T follicular helper cell (primary cell): ENCODE measurements around the gene ALOX12.

Source experiments
- DNase-seq: peaks from one replicate; pipeline ENCODE4 v3.0.0-alpha.2; 2020; ENCODE audit warnings: low read depth

The ALOX12 gene

DNA sequence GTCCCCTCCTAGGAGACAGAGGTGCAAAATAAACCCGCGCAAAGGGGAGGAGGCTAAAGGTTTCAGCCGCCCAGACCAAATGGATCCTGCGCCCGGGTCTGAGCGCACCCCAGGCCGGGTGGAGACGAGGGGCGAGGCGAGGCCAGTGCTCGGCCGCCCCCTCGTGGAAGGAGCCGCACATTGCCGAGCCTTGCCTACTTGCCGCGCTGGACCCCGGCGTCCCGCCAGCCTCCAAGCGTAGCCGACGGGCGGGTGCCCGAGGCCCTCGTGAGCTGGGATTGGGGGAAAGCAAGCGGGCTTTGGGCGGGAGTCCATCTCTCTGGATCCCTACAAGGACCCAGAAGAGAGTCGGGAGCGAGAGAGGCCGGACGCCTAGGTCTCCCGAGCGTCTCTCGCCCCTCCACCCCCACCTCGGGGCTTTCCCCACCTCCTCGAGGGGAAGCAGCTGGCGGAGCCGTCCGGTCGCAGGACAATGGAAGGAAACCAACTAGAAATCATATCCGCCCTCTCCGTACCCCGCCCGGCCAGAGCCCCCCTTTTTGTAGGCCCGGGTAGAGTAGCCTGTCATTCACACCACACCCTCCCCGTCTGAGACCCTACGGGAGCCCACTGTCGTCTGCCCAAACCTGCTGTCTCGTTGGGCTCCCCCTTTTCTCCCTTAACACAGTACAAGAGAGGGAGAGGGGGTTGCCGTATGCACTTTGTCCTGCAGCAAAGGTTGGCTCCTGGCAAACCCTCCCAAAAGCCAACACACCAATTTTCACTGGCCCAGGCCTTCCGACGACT, 26.3 kb downstream of the ALOX12 start:
- DNase-seq = peak; percentile 58

DNA sequence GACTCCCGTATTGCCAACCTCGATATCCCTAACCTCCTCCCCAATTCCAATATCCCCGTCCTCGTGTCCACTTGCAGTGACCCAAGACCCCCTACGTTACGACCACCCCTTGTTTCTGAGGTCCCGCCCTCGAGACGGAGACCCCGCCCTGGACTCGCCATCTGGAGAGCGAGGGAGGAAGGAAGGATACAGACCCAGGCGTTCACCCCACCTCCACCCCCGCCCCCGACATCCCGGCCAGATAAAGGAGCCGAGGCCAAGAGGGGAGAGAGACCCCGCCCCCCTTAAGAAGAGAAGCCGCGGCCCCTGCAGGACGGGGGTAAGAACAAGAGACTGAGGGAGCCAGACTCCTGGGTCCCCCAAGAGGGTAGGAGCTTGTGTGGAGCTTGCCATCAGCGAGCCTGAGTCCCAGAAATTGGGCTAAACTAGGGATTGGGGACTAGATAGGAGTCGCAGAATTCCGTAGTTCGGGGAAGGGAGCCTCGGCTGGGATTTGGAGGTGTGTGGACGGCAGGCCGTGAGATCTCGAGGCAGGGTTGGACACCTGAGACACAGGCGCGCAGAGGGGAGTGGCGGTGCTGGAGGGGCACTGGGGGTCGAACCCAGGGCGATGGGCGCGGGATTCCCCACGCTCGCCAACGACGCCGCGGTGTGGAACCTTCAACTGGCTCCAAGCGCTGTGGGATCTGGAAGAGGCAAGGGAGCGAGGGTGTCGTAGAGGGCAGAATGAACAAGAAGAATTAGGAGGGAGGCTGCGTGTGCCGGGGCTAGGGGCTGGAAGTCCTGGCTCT, 27.1 kb downstream of the ALOX12 start, which contains the start of gene BCL6B:
BCL6B (plus strand) TSS at position 270 of the 791 bp plus-strand sequence. CDS start 622 bp downstream, outside the sequence.
- DNase-seq = no peak

DNA sequence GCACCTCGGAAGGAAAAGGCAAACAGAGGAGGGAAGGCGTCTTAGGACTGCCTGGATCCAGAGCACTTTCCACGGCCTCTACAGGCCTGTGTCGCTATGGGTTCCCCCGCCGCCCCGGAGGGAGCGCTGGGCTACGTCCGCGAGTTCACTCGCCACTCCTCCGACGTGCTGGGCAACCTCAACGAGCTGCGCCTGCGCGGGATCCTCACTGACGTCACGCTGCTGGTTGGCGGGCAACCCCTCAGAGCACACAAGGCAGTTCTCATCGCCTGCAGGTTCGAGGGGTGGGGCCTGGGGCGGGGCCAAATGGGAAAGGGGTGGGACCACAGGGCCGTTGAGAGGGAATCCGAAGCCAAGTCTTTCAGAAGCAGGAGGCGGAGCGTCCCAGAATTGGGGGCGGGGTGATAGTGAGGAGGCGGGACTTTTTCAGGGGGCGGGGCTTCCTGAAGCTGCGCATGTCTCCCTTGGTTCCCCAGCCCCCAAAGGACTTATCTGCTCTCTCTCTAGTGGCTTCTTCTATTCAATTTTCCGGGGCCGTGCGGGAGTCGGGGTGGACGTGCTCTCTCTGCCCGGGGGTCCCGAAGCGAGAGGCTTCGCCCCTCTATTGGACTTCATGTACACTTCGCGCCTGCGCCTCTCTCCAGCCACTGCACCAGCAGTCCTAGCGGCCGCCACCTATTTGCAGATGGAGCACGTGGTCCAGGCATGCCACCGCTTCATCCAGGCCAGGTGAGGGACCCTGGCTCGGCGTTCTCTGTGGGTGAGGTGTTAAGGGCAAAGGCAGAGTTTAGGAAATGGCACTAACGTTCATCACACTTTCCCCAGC, 27.9 kb downstream of the ALOX12 start:
- peak; percentile 92 for DNase-seq

DNA sequence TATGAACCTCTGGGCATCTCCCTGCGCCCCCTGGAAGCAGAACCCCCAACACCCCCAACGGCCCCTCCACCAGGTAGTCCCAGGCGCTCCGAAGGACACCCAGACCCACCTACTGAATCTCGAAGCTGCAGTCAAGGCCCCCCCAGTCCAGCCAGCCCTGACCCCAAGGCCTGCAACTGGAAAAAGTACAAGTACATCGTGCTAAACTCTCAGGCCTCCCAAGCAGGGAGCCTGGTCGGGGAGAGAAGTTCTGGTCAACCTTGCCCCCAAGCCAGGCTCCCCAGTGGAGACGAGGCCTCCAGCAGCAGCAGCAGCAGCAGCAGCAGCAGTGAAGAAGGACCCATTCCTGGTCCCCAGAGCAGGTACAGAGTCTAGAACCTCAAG, 28.5 kb downstream of the ALOX12 start:
- DNase-seq = no peak

DNA sequence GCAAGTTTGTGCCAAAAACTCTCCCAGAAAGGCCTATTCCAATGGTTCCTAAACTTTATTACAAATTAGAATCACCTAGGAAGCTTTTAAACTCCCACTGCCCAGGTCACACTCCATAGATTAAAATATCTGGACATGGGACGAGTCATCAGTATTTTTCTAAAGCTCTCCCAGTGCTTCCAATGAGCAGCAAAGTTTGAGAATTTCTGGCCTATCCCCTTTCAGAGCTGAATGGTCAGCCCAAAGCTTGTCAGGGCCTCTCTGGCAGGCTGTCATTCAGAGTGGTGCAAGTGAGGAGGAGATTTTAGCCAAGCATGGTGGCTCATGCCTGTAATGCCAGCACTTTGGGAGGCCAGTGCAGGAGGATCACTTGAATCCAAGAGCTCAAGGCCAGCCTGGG, 29.4 kb downstream of the ALOX12 start:
- DNase-seq = no peak

DNA sequence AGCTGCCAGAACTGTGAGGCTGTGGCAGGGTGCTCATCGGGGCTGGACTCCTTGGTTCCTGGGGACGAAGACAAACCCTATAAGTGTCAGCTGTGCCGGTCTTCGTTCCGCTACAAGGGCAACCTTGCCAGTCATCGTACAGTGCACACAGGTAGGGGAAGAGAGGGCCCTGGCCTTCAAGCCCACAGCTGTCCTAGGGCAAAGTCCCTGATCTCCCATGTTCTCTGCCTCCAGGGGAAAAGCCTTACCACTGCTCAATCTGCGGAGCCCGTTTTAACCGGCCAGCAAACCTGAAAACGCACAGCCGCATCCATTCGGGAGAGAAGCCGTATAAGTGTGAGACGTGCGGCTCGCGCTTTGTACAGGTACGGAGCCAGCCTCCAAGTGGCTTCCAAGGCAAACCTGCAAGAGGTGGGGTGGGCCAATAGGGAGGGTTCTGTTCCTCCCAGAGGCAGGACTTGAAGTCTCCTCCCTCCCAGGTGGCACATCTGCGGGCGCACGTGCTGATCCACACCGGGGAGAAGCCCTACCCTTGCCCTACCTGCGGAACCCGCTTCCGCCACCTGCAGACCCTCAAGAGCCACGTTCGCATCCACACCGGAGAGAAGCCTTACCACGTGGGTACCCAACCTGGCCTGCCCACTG, 30.7 kb downstream of the ALOX12 start:
- no peak for DNase-seq

DNA sequence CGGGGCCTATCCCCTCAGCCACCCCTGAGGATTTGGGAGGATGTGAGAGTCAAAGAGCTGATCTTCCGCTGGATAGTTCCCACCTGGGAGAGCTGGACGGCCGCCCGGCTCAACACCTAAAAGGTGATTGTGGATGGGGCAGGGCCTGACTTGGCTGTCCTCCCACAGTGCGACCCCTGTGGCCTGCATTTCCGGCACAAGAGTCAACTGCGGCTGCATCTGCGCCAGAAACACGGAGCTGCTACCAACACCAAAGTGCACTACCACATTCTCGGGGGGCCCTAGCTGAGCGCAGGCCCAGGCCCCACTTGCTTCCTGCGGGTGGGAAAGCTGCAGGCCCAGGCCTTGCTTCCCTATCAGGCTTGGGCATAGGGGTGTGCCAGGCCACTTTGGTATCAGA, 31.5 kb downstream of the ALOX12 start:
- no peak for DNase-seq

DNA sequence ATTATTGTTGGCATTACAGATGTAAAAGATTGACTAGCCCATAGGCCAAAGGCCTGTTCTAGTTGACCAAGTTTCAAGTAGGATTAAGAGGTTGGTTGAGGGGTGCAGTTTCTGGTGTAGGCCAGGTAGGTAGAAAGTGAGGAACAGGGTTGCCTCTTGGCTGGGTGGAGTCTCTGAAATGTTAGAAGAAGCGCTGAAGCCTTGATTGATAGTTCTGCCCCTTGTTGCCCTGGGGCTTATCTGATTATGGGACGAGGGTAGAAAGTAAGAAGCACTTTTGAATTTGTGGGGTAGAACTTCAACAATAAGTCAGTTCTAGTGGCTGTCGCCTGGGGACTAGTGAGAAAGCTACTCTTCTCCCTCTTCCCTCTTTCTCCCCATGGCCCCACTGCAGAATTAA, 33.2 kb downstream of the ALOX12 start:
- DNase-seq = no peak

DNA sequence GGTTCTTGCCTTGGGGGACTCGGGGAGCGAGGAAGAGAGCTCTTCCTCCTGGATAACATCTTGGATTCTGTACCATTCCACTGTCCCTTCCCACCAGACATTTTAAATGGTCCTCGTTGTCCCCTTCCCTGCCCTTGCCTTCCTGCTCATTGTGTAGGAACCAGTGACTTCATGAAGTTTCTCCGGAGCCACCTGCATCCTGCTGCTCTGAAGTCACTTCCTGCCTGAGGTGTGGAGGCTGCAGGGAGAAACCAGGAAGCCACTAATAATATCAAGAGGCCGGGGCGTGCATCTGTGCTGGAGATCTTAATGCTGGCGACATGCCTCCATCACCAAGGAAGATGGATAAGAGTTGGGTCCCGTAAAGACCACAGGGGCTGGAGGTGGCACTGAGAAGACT, 33.8 kb downstream of the ALOX12 start:
- peak; percentile 37 for DNase-seq

DNA sequence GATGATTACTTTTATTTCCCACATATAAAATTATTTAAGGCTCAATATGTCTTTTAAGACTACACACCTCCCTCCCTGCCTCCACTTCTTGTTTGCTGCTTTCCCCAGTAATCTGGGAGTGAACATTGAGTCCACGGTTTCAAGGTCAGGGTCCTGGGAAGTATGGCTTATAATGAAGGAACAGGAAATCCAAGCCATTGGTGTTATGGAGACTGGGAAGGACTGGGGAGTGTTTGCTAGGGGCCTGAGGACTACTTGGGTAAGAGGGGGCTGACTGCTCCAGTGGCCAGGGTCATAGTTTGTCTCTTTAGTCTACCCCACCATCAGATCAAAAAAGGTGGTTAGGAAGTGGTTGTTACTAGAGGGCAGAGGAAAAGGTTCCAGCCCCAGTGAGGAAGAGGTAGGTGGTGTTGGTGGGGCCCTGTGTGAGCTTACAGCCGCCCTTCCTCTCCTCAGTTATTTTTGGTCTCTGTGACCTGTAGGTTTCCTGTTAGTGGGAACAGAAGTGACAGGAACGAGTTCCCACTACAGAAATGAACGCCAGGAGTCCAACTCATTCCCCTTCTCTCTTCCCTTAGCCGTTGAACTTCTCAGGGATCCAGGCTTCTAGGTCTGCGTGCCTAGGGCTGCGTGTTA, 39.2 kb downstream of the ALOX12 start:
- DNase-seq = no peak

DNA sequence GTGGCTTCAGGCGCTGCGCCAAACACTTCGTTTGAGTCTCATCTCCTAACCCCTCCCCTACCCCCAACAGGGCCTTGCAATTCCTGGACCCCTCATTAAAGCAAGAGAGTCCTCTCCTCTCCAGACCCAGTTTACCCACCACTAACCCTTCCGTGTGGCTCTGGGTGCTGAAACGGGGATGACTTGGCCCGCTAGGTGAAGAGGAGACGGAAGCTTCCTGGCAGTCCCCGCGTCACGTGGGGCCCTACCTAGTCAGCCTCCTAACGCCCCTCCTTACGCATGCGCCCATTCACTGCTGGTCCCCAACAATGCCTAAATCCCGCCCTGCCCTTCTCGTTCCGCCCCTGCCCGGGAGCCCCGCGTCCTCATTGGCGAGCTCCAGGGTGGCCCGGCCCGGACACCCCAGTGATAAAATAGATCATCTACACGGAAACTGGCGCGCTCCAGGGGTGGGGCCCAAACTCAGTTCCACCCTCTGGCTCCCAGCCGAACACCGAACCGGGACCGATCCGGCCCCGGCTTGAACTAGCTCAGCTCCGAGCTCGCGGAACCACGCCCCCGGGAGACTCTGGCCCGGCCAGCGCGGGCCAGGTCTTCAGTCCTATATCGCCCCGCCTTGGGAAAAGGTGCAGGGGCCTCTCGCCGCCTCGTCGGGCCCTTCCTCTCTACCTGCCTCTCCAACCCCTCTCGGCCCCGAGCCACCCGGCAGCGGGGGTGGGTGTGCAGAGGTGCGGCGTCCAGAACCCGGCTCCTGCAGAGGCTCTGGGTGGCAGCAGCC, 39.9 kb downstream of the ALOX12 start, which contains the start of gene SLC16A13:
SLC16A13 (plus strand) TSS at position 425 of the 778 bp plus-strand sequence. CDS start 368 bp downstream, outside the sequence.
- peak; percentile 98 for DNase-seq

DNA sequence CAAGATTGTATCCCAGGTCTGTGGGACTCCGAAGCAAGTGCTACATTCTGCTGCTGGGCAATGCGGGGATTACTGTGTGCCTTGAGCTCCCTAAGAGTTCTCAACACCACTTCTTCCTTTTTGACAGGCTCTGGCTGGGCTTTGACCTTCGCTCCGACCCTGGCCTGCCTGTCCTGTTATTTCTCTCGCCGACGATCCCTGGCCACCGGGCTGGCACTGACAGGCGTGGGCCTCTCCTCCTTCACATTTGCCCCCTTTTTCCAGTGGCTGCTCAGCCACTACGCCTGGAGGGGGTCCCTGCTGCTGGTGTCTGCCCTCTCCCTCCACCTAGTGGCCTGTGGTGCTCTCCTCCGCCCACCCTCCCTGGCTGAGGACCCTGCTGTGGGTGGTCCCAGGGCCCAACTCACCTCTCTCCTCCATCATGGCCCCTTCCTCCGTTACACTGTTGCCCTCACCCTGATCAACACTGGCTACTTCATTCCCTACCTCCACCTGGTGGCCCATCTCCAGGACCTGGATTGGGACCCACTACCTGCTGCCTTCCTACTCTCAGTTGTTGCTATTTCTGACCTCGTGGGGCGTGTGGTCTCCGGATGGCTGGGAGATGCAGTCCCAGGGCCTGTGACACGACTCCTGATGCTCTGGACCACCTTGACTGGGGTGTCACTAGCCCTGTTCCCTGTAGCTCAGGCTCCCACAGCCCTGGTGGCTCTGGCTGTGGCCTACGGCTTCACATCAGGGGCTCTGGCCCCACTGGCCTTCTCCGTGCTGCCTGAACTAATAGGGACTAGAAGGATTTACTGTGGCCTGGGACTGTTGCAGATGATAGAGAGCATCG, 42.4 kb downstream of the ALOX12 start:
- no peak for DNase-seq

DNA sequence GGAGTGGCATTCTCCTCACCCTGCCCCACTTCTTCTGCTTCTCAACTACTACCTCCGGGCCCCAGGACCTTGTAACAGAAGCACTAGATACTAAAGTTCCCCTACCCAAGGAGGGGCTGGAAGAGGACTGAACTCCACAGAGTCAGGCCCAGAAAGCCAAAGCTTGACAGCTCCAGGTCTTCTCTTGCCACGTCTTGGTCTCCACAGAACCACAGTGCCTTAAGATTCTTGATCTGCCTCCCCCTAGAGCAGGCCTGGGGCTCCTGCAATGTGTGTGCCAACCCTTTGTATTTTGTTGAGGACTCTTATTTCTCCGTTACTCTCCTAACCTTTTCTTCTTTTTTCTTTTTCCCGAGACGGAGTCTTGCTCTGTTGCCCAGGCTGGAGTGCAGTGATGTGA, 44.0 kb downstream of the ALOX12 start:
- no peak for DNase-seq

DNA sequence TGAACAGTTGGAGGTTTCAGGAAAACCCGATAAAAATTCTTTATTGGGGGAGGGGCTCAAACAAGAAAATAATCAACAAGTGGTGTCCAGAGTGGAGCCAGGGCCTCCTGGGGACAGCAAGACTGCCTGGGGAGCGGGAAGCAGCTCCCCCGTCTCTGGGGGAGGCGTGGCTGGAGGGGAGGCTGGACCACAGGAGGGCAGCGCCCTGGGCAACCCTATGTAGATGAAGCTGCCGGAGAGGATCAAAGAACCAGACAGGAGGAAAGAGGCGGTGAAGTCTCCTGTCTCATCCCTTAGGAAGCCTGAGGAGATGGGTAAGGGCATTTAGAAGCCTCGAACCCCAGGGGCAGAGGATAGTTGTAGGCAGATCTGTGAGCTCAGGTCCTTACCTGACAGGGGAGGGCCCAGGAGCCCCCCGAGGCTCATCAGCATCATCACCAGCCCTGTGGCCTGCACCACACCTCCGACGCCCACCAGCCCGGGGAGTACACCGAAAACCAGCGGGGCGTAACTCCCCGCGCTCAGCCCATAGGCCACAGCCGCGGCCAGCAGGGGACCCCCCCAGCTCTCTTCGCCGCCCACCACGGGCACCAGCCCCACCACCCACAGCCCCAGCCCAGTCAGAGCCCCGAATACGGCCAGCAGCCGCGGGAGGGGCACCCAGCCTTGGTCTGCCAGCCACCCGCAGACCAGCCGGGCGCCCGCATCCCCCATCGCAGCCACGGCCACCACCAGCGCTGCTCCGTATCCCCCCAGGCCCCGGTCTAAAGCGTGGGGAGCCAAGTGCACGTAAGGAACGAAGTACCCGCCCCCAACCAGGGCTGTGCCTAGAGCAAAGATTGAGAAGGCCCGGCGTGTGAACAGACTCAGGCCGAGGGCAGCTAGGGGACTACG, 46.0 kb downstream of the ALOX12 start:
- no peak for DNase-seq

DNA sequence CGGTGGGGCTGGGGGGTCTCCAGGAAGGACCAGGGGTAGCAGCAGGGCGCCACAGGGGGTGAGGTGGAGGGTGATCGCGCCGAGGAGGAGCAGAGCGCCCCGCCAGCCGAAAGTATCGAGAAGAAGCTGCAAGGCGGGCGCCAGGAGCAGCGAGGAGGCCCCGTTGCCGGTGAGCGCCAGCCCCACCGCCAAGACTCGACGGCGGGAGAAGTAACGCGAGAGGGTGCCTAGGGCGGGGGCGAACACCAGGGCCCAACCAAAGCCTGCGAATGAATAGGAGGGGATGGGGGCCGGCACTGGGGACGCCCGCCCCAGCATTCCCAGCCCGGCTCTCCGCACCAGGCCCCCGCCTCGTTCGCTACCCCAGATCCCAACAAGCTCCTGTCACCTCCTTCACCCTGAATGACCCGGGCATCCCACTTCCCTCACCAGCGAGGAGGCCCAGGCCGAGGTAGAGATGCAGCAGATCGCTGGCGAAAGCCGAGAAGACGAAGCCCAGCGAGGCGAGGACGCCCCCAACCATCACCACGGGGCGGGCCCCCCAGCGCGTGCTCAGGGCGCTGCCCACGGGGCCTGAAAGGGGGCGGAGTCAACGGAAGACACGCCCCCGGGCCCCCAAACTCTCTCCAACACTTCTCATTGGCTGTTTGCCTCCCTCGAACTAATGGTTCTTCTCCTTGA, 46.8 kb downstream of the ALOX12 start:
- peak; percentile 28 for DNase-seq

DNA sequence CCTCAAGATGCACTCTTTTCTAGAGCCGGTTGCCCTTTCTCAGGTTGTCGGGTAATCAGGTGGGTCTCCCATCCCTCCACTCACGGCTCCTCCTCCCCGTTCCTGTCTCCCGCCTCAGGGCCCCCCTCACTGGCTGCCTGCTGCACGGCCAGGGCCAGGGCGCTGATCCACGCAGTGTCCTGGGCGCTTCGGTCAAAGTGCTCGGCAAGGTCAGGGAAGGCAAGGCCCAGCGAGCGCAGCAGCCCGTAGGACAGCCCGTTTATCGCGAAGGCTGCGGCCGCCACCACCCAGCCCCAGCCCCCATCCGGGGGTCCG, 47.3 kb downstream of the ALOX12 start:
- DNase-seq = no peak

DNA sequence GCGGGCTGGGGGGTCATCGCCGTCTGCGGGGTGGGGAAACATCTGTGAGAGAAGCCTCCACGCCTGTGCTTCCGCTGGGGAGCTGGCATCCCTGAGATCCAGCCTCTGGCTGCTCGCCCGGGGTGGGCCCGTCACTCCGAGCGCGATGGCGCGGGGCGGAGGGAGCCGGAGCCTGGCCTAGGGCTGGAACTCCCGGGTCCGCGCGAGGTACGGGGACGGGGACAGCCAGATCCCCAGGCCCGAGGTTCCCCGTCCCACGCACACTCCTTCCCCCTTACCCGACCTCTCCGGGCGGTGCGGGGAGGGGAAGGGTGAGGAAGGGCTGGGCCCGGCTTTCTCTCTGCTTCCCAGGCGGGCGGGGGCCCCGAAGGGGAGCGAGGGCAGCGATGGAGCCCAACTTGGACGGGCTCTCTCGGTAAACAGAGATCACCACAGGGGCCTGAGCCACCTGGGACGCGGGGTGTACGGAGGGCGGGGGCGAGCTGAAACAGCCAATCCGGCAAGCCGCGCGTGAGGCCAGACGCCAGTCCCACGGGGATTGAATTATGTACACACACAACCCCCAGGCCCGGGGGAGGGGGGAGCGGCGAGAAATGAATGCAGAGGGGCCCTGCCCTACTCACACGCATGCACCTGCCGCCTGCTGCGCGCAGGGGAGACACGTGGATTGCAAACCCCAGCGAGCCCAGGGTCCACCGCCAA, 47.8 kb downstream of the ALOX12 start, which contains the start of gene SLC16A11:
SLC16A11 (minus strand) TSS at position 596 of the 702 bp plus-strand sequence; CDS start at position 17, 579 bp downstream.
- DNase-seq = no peak
